SIG-M5 (cell line): Measurements from ENCODE around the gene C4A.
"Not testable (repeated sequence)": the region's sequence is repeated elsewhere in the genome, so short reads cannot be mapped to it uniquely, and the experiment has no call there.

Experiments
- DNase-seq: peaks from one replicate; lab custom pipeline; 2025; lab: John Stamatoyannopoulos, UW

Gene C4A

DNA sequence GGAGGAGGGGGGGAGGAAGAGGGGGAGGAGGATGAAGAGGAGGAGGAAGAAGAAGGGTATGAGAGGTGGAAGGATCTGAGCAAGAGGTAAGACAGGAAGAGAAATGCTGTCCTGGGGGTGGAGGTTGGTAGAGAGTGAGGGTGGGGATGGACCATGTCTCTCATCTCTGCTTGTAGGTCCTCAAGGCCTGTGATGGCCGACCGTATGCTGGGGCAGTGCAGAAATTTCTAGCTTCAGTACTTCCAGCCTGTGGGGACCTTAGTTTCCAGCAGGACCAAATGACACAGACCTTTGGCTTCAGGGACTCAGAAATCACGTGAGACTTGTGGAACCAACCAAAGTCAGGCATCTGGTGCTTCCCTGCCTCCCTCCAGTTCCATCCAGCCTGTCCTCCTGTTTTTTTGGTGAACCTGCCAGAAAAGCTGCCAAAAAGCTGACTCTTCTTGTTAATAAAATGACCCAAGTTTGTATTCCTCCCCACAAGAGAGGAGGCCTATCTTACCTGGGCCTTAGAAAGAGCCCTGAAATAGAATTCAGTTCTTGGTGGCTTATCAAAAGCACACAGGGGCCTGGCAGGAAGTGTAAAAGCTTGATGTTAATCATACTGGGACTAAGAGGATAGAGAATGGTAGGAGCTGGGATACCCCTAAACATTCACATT is 2.5 kb upstream of the C4A start:
- no peak for DNase-seq

GRCh38 chr6:31980195-31980876 is 1.5 kb upstream of the C4A start:
- DNase-seq: not testable (repeated sequence)

GRCh38 chr6:31980998-31981397 is 859 bp upstream of the C4A start:
- DNase-seq: not testable (repeated sequence)

DNA sequence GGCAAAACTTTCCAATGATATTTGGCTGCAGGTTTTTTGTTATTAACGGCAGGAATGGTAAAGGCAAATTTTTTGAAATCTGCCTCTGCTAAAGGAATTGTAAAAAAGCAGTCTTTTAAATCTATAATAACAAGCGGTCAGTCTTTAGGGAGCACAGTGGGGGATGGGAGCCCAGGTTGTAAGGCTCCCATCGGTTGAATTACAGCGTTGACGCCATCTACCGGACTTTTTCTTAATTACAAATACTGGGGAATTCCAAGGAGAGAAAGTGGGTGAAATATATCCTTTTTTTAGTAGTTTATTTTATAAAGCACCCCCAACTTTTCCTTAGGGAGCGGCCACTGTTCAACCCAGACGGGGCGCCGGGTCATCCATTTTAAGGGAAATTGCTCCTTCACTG is 7.5 kb downstream of the C4A start:
- DNase-seq: not testable (repeated sequence)

DNA sequence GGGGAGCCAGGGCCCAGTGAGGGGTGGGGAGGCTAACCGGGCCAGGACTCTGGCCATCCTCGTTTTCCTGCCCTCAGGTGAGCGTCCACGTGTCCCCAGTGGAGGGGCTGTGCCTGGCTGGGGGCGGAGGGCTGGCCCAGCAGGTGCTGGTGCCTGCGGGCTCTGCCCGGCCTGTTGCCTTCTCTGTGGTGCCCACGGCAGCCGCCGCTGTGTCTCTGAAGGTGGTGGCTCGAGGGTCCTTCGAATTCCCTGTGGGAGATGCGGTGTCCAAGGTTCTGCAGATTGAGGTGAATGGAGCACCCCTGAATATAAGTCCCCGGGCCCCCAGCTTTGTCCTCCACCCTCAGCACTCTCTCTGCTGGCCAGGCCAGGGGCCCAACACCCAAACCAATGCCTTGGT is 12.6 kb downstream of the C4A start:
- DNase-seq: not testable (repeated sequence)

- not testable (repeated sequence) for DNase-seq
Measured at GRCh38 chr6:31996385-31996784, 14.5 kb downstream of the C4A start.

- DNase-seq: not testable (repeated sequence)
Measured at GRCh38 chr6:32002546-32003268, 20.9 kb downstream of the C4A start.

GRCh38 chr6:32003301-32003700 is 21.4 kb downstream of the C4A start:
- DNase-seq: not testable (repeated sequence)

GRCh38 chr6:32004393-32004792 is 22.5 kb downstream of the C4A start:
- DNase-seq: not testable (repeated sequence)

GRCh38 chr6:32004864-32005537 is 23.1 kb downstream of the C4A start:
- not testable (repeated sequence) for DNase-seq

- DNase-seq: not testable (repeated sequence)
Measured at GRCh38 chr6:32005538-32005880, 23.7 kb downstream of the C4A start.

- DNase-seq: not testable (repeated sequence)
Measured at GRCh38 chr6:32005991-32006529, 24.2 kb downstream of the C4A start.

- DNase-seq: not testable (repeated sequence)
Measured at GRCh38 chr6:32007086-32007485, 25.2 kb downstream of the C4A start.

- not testable (repeated sequence) for DNase-seq
Measured at GRCh38 chr6:32008037-32008436, 26.2 kb downstream of the C4A start.

GRCh38 chr6:32008616-32009015 is 26.8 kb downstream of the C4A start:
- DNase-seq: not testable (repeated sequence)

DNA sequence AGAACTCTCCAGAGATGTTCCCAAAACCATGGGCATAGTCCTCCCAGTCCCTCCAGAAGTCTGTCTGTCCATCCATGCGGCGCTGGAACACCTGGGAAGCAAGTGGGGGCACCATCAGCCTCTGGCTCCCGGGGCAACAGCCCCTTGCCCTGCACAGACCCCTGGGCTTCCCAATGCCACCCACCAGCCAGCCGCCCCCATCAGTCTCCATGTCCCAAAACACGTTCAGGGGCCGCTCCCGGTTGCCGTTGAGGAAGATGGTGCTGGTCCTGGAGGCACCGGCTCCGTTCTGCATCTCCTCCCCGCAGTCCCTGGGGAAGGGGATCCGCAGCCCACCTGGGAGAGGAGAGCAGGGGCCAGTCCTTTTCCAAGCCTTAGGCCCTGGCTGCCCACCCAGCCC is 27.7 kb downstream of the C4A start:
- DNase-seq: not testable (repeated sequence)

GRCh38 chr6:32010856-32011530 is 29.1 kb downstream of the C4A start:
- DNase-seq: not testable (repeated sequence)

- DNase-seq: not testable (repeated sequence)
Measured at GRCh38 chr6:32012941-32013617, 31.2 kb downstream of the C4A start.

- not testable (repeated sequence) for DNase-seq
Measured at GRCh38 chr6:32013738-32014137, 31.9 kb downstream of the C4A start.

DNA sequence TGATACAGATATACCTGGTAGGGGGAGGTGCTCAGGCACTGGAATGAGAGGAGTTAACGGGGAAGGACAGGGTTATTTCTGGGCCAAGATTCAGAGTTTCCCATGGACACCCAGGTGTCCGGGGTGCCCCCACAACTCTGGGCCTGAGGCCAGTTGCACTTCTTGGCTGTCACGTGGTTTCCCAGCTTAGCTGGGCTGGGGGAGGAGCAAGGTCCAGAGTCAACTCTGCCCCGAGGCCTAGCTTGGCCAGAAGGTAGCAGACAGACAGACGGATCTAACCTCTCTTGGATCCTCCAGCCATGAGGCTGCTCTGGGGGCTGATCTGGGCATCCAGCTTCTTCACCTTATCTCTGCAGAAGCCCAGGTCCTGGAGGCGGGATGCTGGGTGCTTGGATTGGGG is 32.7 kb downstream of the C4A start, which contains the start of gene C4B:
Gene C4B, plus strand, starts transcription at position 249 of the 400 bp plus-strand sequence. Its CDS starts 51 bp downstream, at position 300.
- not testable (repeated sequence) for DNase-seq

DNA sequence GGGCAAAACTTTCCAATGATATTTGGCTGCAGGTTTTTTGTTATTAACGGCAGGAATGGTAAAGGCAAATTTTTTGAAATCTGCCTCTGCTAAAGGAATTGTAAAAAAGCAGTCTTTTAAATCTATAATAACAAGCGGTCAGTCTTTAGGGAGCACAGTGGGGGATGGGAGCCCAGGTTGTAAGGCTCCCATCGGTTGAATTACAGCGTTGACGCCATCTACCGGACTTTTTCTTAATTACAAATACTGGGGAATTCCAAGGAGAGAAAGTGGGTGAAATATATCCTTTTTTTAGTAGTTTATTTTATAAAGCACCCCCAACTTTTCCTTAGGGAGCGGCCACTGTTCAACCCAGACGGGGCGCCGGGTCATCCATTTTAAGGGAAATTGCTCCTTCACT is 40.2 kb downstream of the C4A start:
- not testable (repeated sequence) for DNase-seq
